Effector memory CD8-positive, alpha-beta T cell (primary cell): ENCODE results near the gene SASH1.

Experiments used
- ATAC-seq: fragments of 150-1000 bp; cut with Tn5 transposase; replicated peaks from 2 replicates; pipeline ENCODE4 v1.10.0; 2021; ENCODE audit warnings: mild to moderate bottlenecking, moderate library complexity
- DNase-seq, 3 experiments: peaks; one replicate each; pipeline ENCODE4 v3.0.0; 2021
- H3K27ac Mint-ChIP-seq, 2 donors: one replicate each; pipeline ENCODE4 v1.8.0; 2022; ENCODE audit warnings: mild to moderate bottlenecking in 2 of 2, mixed read lengths in 2 of 2, moderate library complexity in 2 of 2
- H3K27me3 Mint-ChIP-seq, 2 donors: one replicate each; pipeline ENCODE4 v1.8.0; 2022; ENCODE audit warnings: mixed read lengths in 2 of 2
- H3K36me3 Mint-ChIP-seq: one replicate; pipeline ENCODE4 v1.8.0; 2022; ENCODE audit warnings: mild to moderate bottlenecking, moderate library complexity, mixed read lengths; ENCODE audit not compliant: insufficient read depth
- H3K4me1 Mint-ChIP-seq, 2 donors: one replicate each; pipeline ENCODE4 v1.8.0; 2022; ENCODE audit warnings: low read depth in 2 of 2, mixed read lengths in 2 of 2
- H3K4me3 Mint-ChIP-seq, 2 donors: one replicate each; pipeline ENCODE4 v1.8.0; 2022; ENCODE audit warnings: mild to moderate bottlenecking in 2 of 2, mixed read lengths in 2 of 2, moderate library complexity in 2 of 2
- H3K9me3 Mint-ChIP-seq, 2 donors: one replicate each; pipeline ENCODE4 v1.8.0; 2022; ENCODE audit warnings: mixed read lengths in 2 of 2

The SASH1 gene

GRCh38 chr6:148501178-148501590 lies 158.5 kb downstream of the SASH1 start:
- Mint-ChIP-seq H3K4me3 (no peak overlapping the region), H3K9me3 (no peaks in the 10 kb centered on the region), H3K27ac (no peak overlapping the region), H3K4me1 (no peaks in the 10 kb centered on the region), H3K36me3 (no peaks in the 10 kb centered on the region), H3K27me3 (peaks cover 44 to 55% of the 10 kb centered on the region in 2 donors)
- no peak for DNase-seq
- no peak for ATAC-seq

GRCh38 chr6:148502083-148502772 lies 159.6 kb downstream of the SASH1 start:
- Mint-ChIP-seq H3K4me3 (no peak overlapping the region), H3K9me3 (no peaks in the 10 kb centered on the region), H3K4me1 (no peaks in the 10 kb centered on the region), H3K27me3 (peaks cover 52 to 64% of the 10 kb centered on the region in 2 donors), H3K36me3 (no peaks in the 10 kb centered on the region), H3K27ac (no peak overlapping the region)
- ATAC-seq (no peak), DNase-seq (no peak)

GRCh38 chr6:148502773-148503135 lies 160.1 kb downstream of the SASH1 start:
- no peak for ATAC-seq
- H3K4me3 Mint-ChIP-seq = no peak overlapping the region
- no peaks in the 10 kb centered on the region for H3K4me1 Mint-ChIP-seq
- H3K9me3 Mint-ChIP-seq = no peaks in the 10 kb centered on the region
- no peak overlapping the region for H3K27ac Mint-ChIP-seq
- no peaks in the 10 kb centered on the region for H3K36me3 Mint-ChIP-seq
- H3K27me3 Mint-ChIP-seq = peaks cover 57 to 69% of the 10 kb centered on the region in 2 donors
- no peak for DNase-seq

DNA sequence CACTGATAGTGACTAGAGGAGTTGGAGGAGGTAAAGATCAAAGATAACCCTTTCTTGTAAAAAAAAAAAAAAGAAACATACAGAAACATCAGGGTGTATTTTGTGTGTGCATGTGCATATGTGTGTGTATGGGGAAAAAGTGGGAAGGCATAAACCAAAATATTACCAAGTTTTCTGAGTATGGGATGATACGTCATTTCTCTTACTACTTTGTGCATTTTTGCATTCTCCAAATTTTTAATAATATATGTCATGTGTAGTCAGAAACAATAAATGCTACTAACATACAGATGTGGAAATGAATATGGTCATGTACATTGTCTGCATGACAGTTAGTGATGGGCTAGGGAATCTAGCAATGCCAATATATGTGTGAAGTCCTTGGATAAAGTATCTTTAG lies 161.1 kb downstream of the SASH1 start:
- DNase-seq (no peak), ATAC-seq (no peak)
- Mint-ChIP-seq H3K27ac (no peak overlapping the region), H3K9me3 (no peaks in the 10 kb centered on the region), H3K36me3 (no peaks in the 10 kb centered on the region), H3K4me1 (no peaks in the 10 kb centered on the region), H3K4me3 (no peak overlapping the region), H3K27me3 (peaks cover 64 to 79% of the 10 kb centered on the region in 2 donors)

- ATAC-seq (no peak), DNase-seq (no peak)
- H3K4me3 Mint-ChIP-seq = no peak overlapping the region
- no peak overlapping the region for H3K27ac Mint-ChIP-seq
- H3K27me3 Mint-ChIP-seq = peaks cover 58 to 78% of the 10 kb centered on the region in 2 donors
- no peaks in the 10 kb centered on the region for H3K4me1 Mint-ChIP-seq
- no peaks in the 10 kb centered on the region for H3K9me3 Mint-ChIP-seq
- no peaks in the 10 kb centered on the region for H3K36me3 Mint-ChIP-seq
These were observed 165.1 kb downstream of the SASH1 start for GRCh38 chr6:148507774-148508173.

DNA sequence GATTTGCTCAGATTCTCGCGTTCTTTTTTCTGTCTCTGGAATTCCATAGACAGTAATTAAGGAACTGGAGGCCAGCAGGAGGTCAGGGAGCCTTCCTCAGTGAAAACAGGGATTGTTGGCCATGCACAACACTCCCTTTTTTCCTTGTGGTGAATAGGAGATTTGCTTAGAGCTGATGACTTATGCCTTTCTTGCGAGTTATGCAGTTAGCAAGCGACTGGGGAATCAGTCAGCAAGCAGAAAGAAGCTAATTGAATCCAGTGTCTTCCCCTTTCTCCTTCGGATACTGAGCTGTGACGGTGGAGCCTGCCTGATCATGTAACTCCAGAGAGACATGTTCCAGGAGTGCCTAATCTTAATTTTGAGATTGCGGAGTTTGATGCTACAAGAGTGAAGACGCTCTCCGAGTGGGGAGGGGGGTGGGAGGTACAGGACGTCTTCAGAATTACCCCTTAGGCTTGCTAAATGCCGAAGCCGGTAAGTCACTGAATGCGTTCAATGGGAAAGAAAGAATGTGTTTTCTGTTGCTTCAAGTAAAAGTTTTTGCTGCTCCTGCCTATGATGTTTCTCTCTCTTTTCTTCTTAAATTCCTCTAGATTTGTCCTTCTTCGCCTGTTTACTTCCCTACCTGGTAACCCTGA lies 165.9 kb downstream of the SASH1 start:
- Mint-ChIP-seq H3K36me3 (no peaks in the 10 kb centered on the region), H3K27me3 (peaks cover 58 to 79% of the 10 kb centered on the region in 2 donors), H3K9me3 (no peaks in the 10 kb centered on the region), H3K4me3 (no peak overlapping the region), H3K27ac (no peak overlapping the region), H3K4me1 (no peaks in the 10 kb centered on the region)
- ATAC-seq = no peak
- no peak for DNase-seq

GRCh38 chr6:148509119-148509799 lies 166.6 kb downstream of the SASH1 start:
- Mint-ChIP-seq H3K9me3 (no peaks in the 10 kb centered on the region), H3K4me3 (no peak overlapping the region)
- no peak for ATAC-seq

GRCh38 chr6:148509800-148510581 lies 167.4 kb downstream of the SASH1 start:
- Mint-ChIP-seq H3K27me3 (peaks cover 53 to 74% of the 10 kb centered on the region in 2 donors), H3K4me3 (no peak overlapping the region), H3K9me3 (no peaks in the 10 kb centered on the region), H3K27ac (no peak overlapping the region), H3K36me3 (no peaks in the 10 kb centered on the region), H3K4me1 (no peaks in the 10 kb centered on the region)
- DNase-seq = no peak
- no peak for ATAC-seq

More at GRCh38 chr6:148509119-148509799, 166.6 kb downstream of the SASH1 start:
- Mint-ChIP-seq H3K27ac (no peak overlapping the region), H3K27me3 (peaks cover 58 to 79% of the 10 kb centered on the region in 2 donors), H3K36me3 (no peaks in the 10 kb centered on the region), H3K4me1 (no peaks in the 10 kb centered on the region)
- no peak for DNase-seq

DNA sequence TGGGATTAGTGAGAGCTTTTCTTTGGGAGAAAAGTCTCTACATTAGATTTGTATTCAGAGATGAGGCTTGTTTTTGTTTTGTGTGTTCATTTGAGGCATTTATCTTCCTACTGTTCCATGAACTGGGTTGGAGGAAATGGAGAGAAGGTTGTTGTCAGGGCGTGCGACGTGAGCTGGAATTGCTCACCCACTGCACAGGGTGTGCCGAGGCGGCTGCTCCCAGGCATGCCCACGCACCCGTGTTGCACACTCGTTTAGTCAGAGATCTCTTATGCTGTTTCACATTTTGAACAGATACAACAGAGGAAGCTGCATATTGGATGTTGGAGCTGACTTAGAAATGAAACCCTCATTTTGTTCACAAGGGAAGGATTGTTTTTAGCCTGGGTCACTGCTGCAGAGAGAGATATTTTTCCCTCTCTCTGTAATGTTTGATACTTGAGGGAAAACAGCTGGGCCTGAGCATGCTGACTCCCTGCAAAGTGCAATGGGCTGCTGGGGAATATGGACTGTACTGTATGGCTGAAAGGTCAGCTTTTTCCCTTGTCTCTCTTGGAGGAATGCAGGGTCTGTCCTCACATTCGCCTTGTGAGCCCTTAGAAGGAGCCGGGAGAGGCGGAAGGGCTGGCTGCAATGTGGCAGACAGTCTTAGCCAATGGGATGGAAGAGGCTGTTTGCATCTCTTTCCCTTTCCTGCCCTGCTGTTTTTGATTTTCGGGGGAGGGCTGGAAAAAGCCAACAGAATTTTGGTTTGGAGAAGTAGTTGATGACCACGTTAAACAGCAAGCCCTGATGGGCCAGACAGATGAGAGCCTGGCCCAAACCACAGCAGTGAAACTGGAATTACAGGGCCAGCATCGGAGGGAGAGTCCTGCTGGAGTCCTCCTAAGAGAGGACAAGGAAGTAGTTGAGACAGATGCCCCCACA lies 170.8 kb downstream of the SASH1 start:
- Mint-ChIP-seq H3K4me1 (no peaks in the 10 kb centered on the region), H3K4me3 (no peak overlapping the region), H3K36me3 (no peaks in the 10 kb centered on the region), H3K27ac (no peak overlapping the region), H3K9me3 (no peaks in the 10 kb centered on the region), H3K27me3 (peaks cover 56 to 80% of the 10 kb centered on the region in 2 donors)
- no peak for DNase-seq
- no peak for ATAC-seq

DNA sequence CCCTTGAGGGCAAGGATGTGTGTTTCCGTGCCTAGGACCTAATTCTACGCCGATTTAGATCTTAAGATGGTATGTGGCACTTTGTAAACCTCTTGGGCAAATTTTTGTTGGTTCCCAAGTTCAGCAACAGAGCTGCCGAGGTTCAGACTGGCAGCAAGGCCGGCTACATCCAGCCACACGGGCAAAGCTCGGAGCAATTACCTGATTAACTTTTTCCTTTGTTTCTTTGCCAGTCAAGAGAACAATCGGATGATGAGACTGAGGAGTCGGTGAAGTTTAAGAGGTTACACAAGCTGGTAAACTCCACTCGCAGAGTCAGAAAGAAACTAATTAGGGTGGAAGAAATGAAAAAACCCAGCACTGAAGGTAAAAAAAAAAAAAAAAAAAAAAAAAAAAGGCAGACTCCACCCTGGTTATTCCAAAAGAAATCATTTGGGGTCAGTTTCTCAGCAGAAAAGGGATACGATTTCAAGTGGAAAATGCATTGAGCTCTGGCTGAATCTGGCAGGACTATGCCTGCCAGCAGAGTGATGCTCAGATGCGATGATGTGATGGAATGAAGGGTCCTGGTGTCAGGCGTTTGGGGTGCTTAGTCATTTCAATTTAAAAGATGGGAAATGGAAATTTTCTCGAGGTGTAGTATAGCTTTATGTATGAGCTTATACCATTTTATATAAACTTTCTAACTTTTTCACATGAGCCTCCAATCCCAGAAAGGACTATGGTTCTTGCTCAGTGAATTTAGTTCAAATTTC lies 171.6 kb downstream of the SASH1 start:
- ATAC-seq (no peak), DNase-seq (no peak)
- Mint-ChIP-seq H3K4me3 (no peak overlapping the region), H3K36me3 (no peaks in the 10 kb centered on the region), H3K27ac (no peak overlapping the region), H3K4me1 (no peaks in the 10 kb centered on the region), H3K27me3 (peaks cover 56 to 74% of the 10 kb centered on the region in 2 donors), H3K9me3 (no peaks in the 10 kb centered on the region)

GRCh38 chr6:148516217-148516616 lies 173.6 kb downstream of the SASH1 start:
- no peak overlapping the region for H3K27ac Mint-ChIP-seq
- H3K36me3 Mint-ChIP-seq = no peaks in the 10 kb centered on the region
- H3K4me3 Mint-ChIP-seq = no peak overlapping the region
- ATAC-seq = no peak
- no peaks in the 10 kb centered on the region for H3K9me3 Mint-ChIP-seq
- no peaks in the 10 kb centered on the region for H3K4me1 Mint-ChIP-seq
- DNase-seq = no peak
- peaks cover 54 to 61% of the 10 kb centered on the region in 2 donors for H3K27me3 Mint-ChIP-seq

GRCh38 chr6:148516617-148517016 lies 174.0 kb downstream of the SASH1 start:
- H3K4me1 Mint-ChIP-seq = no peaks in the 10 kb centered on the region

More at GRCh38 chr6:148516617-148517016, 174.0 kb downstream of the SASH1 start:
- Mint-ChIP-seq H3K27me3 (peaks cover 50 to 57% of the 10 kb centered on the region in 2 donors), H3K27ac (no peak overlapping the region), H3K9me3 (no peaks in the 10 kb centered on the region), H3K36me3 (no peaks in the 10 kb centered on the region), H3K4me3 (no peak overlapping the region)
- ATAC-seq (no peak), DNase-seq (no peak)
